DOHH2 (cell line): ENCODE results near the gene TNFRSF4.

Experiments
- H3F3A ChIP-seq: fragments of 200-600 bp; sonication (generic), shearing (Covaris generic); 2 replicates; pipeline ENCODE4 v1.6.0; 2016; ENCODE audit warnings: antibody characterized with exemption, mild to moderate bottlenecking; ENCODE audit not compliant: control insufficient read depth, insufficient read depth
- H3K27ac ChIP-seq: fragments of 200-600 bp; sonication (generic); 2 replicates; pipeline ENCODE4 v1.5.1; 2014; ENCODE audit warnings: low read depth, mild to moderate bottlenecking, low read length, moderate library complexity
- H3K27me3 ChIP-seq: fragments of 200-600 bp; sonication (generic); 2 replicates; pipeline ENCODE4 v1.6.1; 2014; ENCODE audit warnings: mild to moderate bottlenecking, low read length, mixed read lengths; ENCODE audit not compliant: control insufficient read depth
- H3K36me3 ChIP-seq: fragments of 200-600 bp; sonication (generic); 2 replicates; pipeline ENCODE4 v1.6.1; 2014; ENCODE audit warnings: mild to moderate bottlenecking, low read length, moderate library complexity, mixed read lengths; ENCODE audit not compliant: control insufficient read depth
- H3K4me1 ChIP-seq: fragments of 200-600 bp; sonication (generic); 2 replicates; pipeline ENCODE4 v1.6.1; 2014; ENCODE audit warnings: mild to moderate bottlenecking, low read length, mixed read lengths; ENCODE audit not compliant: control insufficient read depth
- H3K4me2 ChIP-seq: fragments of 200-600 bp; sonication (generic); 2 replicates; pipeline ENCODE4 v1.6.0; 2014; ENCODE audit warnings: mild to moderate bottlenecking, low read length, moderate library complexity
- H3K4me3 ChIP-seq: fragments of 200-600 bp; sonication (generic); 2 replicates; pipeline ENCODE4 v1.5.1; 2014; ENCODE audit warnings: mild to moderate bottlenecking, low read length, mixed read lengths
- H3K79me2 ChIP-seq: fragments of 200-600 bp; sonication (generic); 2 replicates; pipeline ENCODE4 v1.6.1; 2014; ENCODE audit warnings: mild to moderate bottlenecking, low read length, mixed read lengths; ENCODE audit not compliant: control insufficient read depth
- H3K9me2 ChIP-seq: fragments of 200-600 bp; sonication (generic); replicated peaks from 2 replicates; pipeline ENCODE4 v1.6.1; 2014; ENCODE audit warnings: mild to moderate bottlenecking, low read length, mixed read lengths; ENCODE audit not compliant: control insufficient read depth
- H3K9me3 ChIP-seq: fragments of 200-600 bp; sonication (generic); 2 replicates; pipeline ENCODE4 v1.6.1; 2014; ENCODE audit warnings: antibody characterized with exemption, low read length, mixed read lengths; ENCODE audit not compliant: control insufficient read depth, insufficient read depth
- H4K20me1 ChIP-seq: fragments of 200-600 bp; sonication (generic); 2 replicates; pipeline ENCODE4 v1.6.0; 2014; ENCODE audit warnings: low read depth, mild to moderate bottlenecking, antibody characterized with exemption, low read length, moderate library complexity; ENCODE audit not compliant: control insufficient read depth, insufficient read depth
- CTCF ChIP-seq: fragments of 200-600 bp; sonication (generic); IDR thresholded peaks from one replicate; pipeline ENCODE4 v1.5.1; 2014; ENCODE audit warnings: antibody characterized with exemption, mild to moderate bottlenecking, low read depth, low read length; ENCODE audit not compliant: poor library complexity, severe bottlenecking
- EZH2phosphoT487 ChIP-seq: fragments of 200-600 bp; sonication (generic); IDR thresholded peaks from 2 replicates; pipeline ENCODE4 v1.6.1; 2017; ENCODE audit warnings: borderline replicate concordance, mild to moderate bottlenecking, antibody characterized with exemption, low read length, moderate library complexity, mixed read lengths

TNFRSF4 gene

GRCh38 chr1:1255078-1255477, 41.1 kb upstream of the TNFRSF4 start:
- Histone ChIP-seq H3K9me3 (no peaks in the 10 kb centered on the region), H3K36me3 (peaks cover 53% of the 10 kb centered on the region), H3K4me3 (no peak overlapping the region), H3K27ac (no peak overlapping the region), H3K4me2 (no peak overlapping the region), H3F3A (no peaks in the 10 kb centered on the region), H3K27me3 (no peaks in the 10 kb centered on the region), H4K20me1 (no peaks in the 10 kb centered on the region), H3K4me1 (peaks cover 20% of the 10 kb centered on the region), H3K9me2 (no peaks in the 10 kb centered on the region), H3K79me2 (peaks cover 16% of the 10 kb centered on the region)
- TF ChIP-seq CTCF (no peak), EZH2phosphoT487 (no peak)

- Histone ChIP-seq H3K4me2 (no peak overlapping the region), H3K36me3 (peaks cover 49% of the 10 kb centered on the region)
Observed at GRCh38 chr1:1254667-1254998, 40.7 kb upstream of the TNFRSF4 start.

GRCh38 chr1:1253972-1254666, 40.2 kb upstream of the TNFRSF4 start:
- Histone ChIP-seq H3K27ac (no peak overlapping the region), H3K36me3 (peaks cover 44% of the 10 kb centered on the region), H4K20me1 (no peaks in the 10 kb centered on the region), H3K4me3 (no peak overlapping the region), H3K27me3 (no peaks in the 10 kb centered on the region), H3F3A (no peaks in the 10 kb centered on the region), H3K79me2 (peaks cover 8% of the 10 kb centered on the region), H3K9me2 (no peaks in the 10 kb centered on the region), H3K9me3 (no peaks in the 10 kb centered on the region), H3K4me2 (no peak overlapping the region), H3K4me1 (peaks cover 14% of the 10 kb centered on the region)
- TF ChIP-seq CTCF (no peak), EZH2phosphoT487 (no peak)

More at GRCh38 chr1:1254667-1254998, 40.7 kb upstream of the TNFRSF4 start:
- Histone ChIP-seq H3K27me3 (no peaks in the 10 kb centered on the region), H3K27ac (no peak overlapping the region), H3K4me3 (no peak overlapping the region), H3K4me1 (peaks cover 16% of the 10 kb centered on the region), H3F3A (no peaks in the 10 kb centered on the region), H3K9me2 (no peaks in the 10 kb centered on the region), H4K20me1 (no peaks in the 10 kb centered on the region), H3K79me2 (peaks cover 13% of the 10 kb centered on the region), H3K9me3 (no peaks in the 10 kb centered on the region)
- TF ChIP-seq CTCF = no peak
- no peak for TF ChIP-seq EZH2phosphoT487
